PC-9 (cell line): Measurements from ENCODE around the gene AMDHD2. TPM values are rescaled to one million over a fixed set of nuclear protein-coding genes. Genes with fewer than 3 reads are reported as not detected.

Source experiments
- BruUV-seq: library from RNA; stranded (reverse); fragments of 400-500 nt; replicated peaks from 2 replicates; lab custom pipeline; 2021; lab: Mats Ljungman, UMichigan
- CTCF ChIA-PET: fragments of 300-600 bp; sonication (Branson Sonifier 250); formaldehyde crosslinking; loops from one replicate; lab custom pipeline; 2022; ENCODE audit warnings: antibody characterized with exemption; lab: Charles Lee
- POLR2A ChIA-PET: fragments of 300-600 bp; sonication (Branson Sonifier 250); formaldehyde crosslinking; loops from one replicate; lab custom pipeline; 2022; ENCODE audit warnings: antibody characterized with exemption; ENCODE audit not compliant: unreplicated experiment; lab: Charles Lee
- DNase-seq, 2 experiments: peaks; one replicate each; pipeline versions ENCODE4 v3.0.0 to v3.0.0-alpha.2; 2015 to 2022; ENCODE audit warnings: mixed read lengths in 1 of 2
- H2AFZ ChIP-seq: fragments of 200-600 bp; sonication (generic); 2 replicates; pipeline ENCODE4 v1.8.1; 2017; ENCODE audit warnings: antibody characterized with exemption
- H3F3A ChIP-seq: fragments of 200-600 bp; sonication (generic); 2 replicates; pipeline ENCODE4 v1.8.1; 2017; ENCODE audit warnings: antibody characterized with exemption, mild to moderate bottlenecking, low read depth; ENCODE audit not compliant: insufficient read depth
- H3K27ac ChIP-seq: fragments of 200-600 bp; sonication (generic); 2 replicates; pipeline ENCODE4 v1.6.1; 2016; ENCODE audit warnings: mixed run types
- H3K27me3 ChIP-seq: fragments of 200-600 bp; sonication (generic); 2 replicates; pipeline ENCODE4 v1.6.1; 2016; ENCODE audit warnings: low read depth, mixed run types; ENCODE audit not compliant: insufficient read depth
- H3K36me3 ChIP-seq: fragments of 200-600 bp; sonication (generic); 2 replicates; pipeline ENCODE4 v1.6.1; 2016; ENCODE audit warnings: low read depth, mixed run types
- H3K4me1 ChIP-seq: fragments of 200-600 bp; sonication (generic); replicated peaks from 2 replicates; pipeline ENCODE4 v1.6.1; 2016; ENCODE audit warnings: mixed run types; ENCODE audit not compliant: insufficient read depth
- H3K4me2 ChIP-seq: fragments of 200-600 bp; sonication (generic); 2 replicates; pipeline ENCODE4 v1.6.1; 2017; ENCODE audit warnings: mixed run types
- H3K4me3 ChIP-seq: fragments of 200-600 bp; sonication (generic); 2 replicates; pipeline ENCODE4 v1.6.1; 2016; ENCODE audit warnings: mixed run types
- H3K79me2 ChIP-seq: fragments of 200-600 bp; sonication (generic); 2 replicates; pipeline ENCODE4 v1.6.1; 2017; ENCODE audit warnings: low read depth, mixed run types
- H3K9me2 ChIP-seq: fragments of 200-600 bp; sonication (generic); 2 replicates; pipeline ENCODE4 v1.8.1; 2017; ENCODE audit warnings: mild to moderate bottlenecking; ENCODE audit not compliant: insufficient read depth
- H3K9me3 ChIP-seq: fragments of 200-600 bp; sonication (generic); 2 replicates; pipeline ENCODE4 v1.8.1; 2016; ENCODE audit warnings: low read depth; ENCODE audit not compliant: insufficient read depth
- H4K20me1 ChIP-seq: fragments of 200-600 bp; sonication (generic); 2 replicates; pipeline ENCODE4 v1.8.1; 2017; ENCODE audit not compliant: insufficient read depth
- EZH2 ChIP-seq: fragments of 200-600 bp; sonication (generic); IDR thresholded peaks from 2 replicates; pipeline ENCODE4 v1.8.0; 2017; ENCODE audit warnings: antibody characterized with exemption, low read depth
- intact Hi-C: fragments of 100-400 bp; cut with micrococcal nuclease; formaldehyde crosslinking; loops from one replicate; pipeline ENCODE4 v1.10.0; 2022; ENCODE audit not compliant: unreplicated experiment
- total RNA-seq: library from RNA; stranded (reverse); gene quantifications from 2 replicates; pipeline ENCODE4 v1.2.3, GENCODE V29; 2021
- TF ChIP-seq, protein P1 (sequence below): fragments of 200-600 bp; sonication (generic); conservative IDR thresholded peaks from 2 replicates; pipeline ENCODE4 v1.6.1; 2017; ENCODE audit warnings: mixed run types, antibody characterized with exemption, mild to moderate bottlenecking, moderate library complexity

AMDHD2 gene
- total RNA-seq, 1 experiment from 2014 or later: 47.9 TPM

DNA sequence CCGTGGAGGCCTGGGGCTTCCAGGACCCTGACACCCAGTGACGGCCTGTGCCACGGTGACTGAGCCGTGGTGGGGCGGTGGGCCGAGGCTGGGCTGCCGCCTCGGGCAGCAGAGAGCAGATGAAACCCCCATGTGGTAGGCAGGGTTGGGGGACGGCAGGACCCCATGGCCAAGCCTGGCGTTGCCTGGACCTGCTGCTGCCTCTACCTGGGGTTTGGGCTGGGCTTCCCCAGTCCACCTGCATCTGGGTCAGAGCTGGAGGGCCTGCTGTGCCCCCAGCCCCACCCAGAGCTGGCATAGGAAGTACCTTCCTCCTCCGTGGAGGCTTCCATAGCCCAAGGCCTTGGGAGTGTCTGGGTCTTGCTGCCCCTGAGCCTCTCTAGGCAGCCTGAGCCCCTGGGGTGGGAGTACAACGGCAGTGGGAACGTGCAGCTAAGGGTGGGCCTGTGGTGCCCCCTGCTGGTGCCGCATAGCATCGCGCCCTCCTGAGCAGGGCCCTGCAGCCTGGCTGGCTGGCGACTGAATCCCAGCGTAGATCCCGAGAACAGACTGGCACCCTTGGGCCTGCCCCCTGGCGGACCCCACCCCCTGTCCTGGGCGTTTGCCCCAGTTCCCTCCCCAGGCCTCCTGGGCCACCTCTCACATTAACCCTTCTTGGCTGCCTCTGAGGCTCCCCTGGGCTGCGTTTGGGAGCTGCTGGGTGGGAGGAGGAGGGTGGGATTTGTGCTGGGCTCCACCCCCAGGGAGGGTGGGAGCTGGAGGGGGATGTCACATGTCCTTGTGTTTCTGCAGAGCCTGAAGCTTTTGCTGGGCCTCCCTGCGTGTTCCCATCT is 19.0 kb upstream of the AMDHD2 start:
- Histone ChIP-seq H3K9me2 (no peaks in the 10 kb centered on the region), H3K4me2 (no peak overlapping the region), H3K27ac (no peak overlapping the region), H3F3A (peaks cover 24% of the 10 kb centered on the region), H3K9me3 (no peaks in the 10 kb centered on the region), H3K36me3 (no peaks in the 10 kb centered on the region), H4K20me1 (peaks cover 9% of the 10 kb centered on the region; the same call in 1 of the 2 replicates), H2AFZ (no peak overlapping the region), H3K79me2 (no peaks in the 10 kb centered on the region), H3K4me1 (0 out of 2 replicates have a peak, but pooled peaks cover 5% of the 10 kb centered on the region), H3K27me3 (no peaks in the 10 kb centered on the region), H3K4me3 (no peak overlapping the region)
- peak in 1 of 2 experiments; percentile 85 for DNase-seq
- TF ChIP-seq EZH2: no peak
- TF ChIP-seq, protein P1, sequence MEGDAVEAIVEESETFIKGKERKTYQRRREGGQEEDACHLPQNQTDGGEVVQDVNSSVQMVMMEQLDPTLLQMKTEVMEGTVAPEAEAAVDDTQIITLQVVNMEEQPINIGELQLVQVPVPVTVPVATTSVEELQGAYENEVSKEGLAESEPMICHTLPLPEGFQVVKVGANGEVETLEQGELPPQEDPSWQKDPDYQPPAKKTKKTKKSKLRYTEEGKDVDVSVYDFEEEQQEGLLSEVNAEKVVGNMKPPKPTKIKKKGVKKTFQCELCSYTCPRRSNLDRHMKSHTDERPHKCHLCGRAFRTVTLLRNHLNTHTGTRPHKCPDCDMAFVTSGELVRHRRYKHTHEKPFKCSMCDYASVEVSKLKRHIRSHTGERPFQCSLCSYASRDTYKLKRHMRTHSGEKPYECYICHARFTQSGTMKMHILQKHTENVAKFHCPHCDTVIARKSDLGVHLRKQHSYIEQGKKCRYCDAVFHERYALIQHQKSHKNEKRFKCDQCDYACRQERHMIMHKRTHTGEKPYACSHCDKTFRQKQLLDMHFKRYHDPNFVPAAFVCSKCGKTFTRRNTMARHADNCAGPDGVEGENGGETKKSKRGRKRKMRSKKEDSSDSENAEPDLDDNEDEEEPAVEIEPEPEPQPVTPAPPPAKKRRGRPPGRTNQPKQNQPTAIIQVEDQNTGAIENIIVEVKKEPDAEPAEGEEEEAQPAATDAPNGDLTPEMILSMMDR: peak; percentile 96
- intact Hi-C loops: loop anchor here (5.0 kb wide), 3 partner anchors 74 to 304 kb away; partner anchors contain the start of genes CASKIN1, CCNF and ECI1
- no TSS peak for BruUV-seq
- ChIA-PET CTCF (interaction anchor here (0.5 to 1.0 kb wide), 5 partner anchors 38 to 300 kb away, joined by 3 to 15 read pairs (median 5); partner anchors contain the start of gene TEDC2), POLR2A (no interaction called here)

DNA sequence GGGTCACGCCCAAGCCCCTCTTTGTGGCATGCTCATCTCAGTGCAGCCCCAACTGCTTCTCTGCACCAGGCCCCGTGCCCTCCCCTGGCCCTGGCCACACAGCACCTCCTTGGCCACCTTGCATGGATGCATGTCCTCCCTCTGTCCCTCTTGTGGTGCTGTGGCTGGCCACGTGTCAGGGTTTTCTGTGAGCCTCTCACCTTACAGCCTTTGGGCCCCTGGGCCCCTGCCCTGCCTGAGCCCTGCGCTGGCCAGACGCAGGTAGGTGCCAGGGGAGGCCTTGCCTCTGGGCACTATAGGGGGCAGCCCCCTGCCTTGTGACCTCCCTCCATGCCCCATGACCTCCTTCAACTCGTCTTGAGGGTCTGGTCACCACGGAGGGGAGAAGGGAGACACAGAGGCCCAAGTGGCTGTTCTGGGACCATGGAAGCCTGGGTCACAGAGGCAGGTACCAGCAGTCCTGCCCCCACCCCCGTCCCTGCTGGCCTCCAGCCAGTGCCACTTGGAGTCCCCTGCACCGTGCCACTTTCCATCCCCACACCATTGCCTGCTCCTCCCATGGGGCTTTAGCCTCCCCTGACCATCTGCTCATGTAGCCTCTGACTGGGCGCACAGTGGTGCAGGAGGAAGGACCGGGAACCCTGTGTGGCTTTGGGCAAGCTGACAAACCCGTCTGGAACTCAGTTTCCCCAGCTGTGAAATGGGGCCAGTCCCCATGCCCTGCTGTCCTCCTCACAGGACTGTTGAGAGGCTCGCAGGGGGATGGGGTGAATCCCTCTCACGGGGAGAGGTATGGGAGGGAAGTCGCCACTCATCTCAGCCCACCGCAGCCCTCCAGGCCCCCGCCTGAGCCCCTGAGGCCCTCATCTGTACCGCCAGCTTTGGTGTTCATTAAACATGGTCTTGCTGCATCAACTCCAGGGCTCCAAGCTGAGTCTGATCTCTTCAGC is 17.9 kb upstream of the AMDHD2 start:
- no peak overlapping the region for H3K27ac ChIP-seq
- no TSS peak for BruUV-seq
- 0 out of 2 replicates have a peak, but pooled peaks cover 5% of the 10 kb centered on the region for H3K4me1 ChIP-seq
- no peaks in the 10 kb centered on the region for H3K79me2 ChIP-seq
- H3K36me3 ChIP-seq: no peaks in the 10 kb centered on the region
- H3K27me3 ChIP-seq: no peaks in the 10 kb centered on the region
- intact Hi-C loops: loop anchor here (5.0 kb wide), 3 partner anchors 75 to 305 kb away; partner anchors contain the start of genes CASKIN1, CCNF and ECI1
- POLR2A ChIA-PET: no interaction called here
- H3K9me2 ChIP-seq: no peaks in the 10 kb centered on the region
- H3K4me2 ChIP-seq: no peak overlapping the region
- H3K9me3 ChIP-seq: no peaks in the 10 kb centered on the region
- no peak overlapping the region for H3K4me3 ChIP-seq
- DNase-seq: no peak
- H4K20me1 ChIP-seq: peaks cover 9% of the 10 kb centered on the region; the same call in 1 of the 2 replicates
- peaks cover 24% of the 10 kb centered on the region for H3F3A ChIP-seq
- CTCF ChIA-PET: interaction anchor here (0.5 kb wide), 1 partner anchor 49 kb away, joined by 6 read pairs; no protein-coding TSS in a partner anchor
- TF ChIP-seq EZH2: no peak
- TF ChIP-seq, protein P1: no peak
- no peak overlapping the region for H2AFZ ChIP-seq

DNA sequence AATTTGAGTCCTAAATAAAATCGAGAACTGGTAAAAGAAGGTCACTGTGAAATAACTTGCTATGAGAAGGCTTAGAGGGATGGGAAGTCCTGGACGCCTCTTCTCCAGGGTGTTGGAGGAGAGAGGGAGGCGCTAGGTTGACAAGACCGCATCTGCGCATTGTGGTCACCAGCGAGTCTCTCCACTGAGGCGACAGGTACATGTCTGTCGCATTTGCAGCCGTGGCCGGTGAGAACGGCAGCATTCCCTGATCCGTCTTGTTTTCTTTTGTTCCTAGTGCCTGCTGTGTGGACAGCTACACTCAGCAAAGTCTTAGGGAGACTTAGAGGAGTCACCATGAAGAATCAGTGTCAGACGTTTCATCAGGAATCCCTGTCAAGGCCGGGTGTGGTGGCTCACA is 14.5 kb upstream of the AMDHD2 start:
- Histone ChIP-seq H3F3A (peaks cover 24% of the 10 kb centered on the region), H3K4me3 (no peak overlapping the region), H3K9me2 (no peaks in the 10 kb centered on the region), H3K36me3 (no peaks in the 10 kb centered on the region), H3K27ac (no peak overlapping the region), H3K4me2 (no peak overlapping the region), H3K27me3 (no peaks in the 10 kb centered on the region), H2AFZ (no peak overlapping the region), H4K20me1 (no peaks in the 10 kb centered on the region), H3K79me2 (no peaks in the 10 kb centered on the region), H3K9me3 (no peaks in the 10 kb centered on the region), H3K4me1 (0 out of 2 replicates have a peak, but pooled peaks cover 5% of the 10 kb centered on the region)
- no peak for DNase-seq
- intact Hi-C loops: no loop called here
- no TSS peak for BruUV-seq
- POLR2A ChIA-PET: interaction anchor here (0.6 kb wide), 1 partner anchor 195 kb away, joined by 3 read pairs; no protein-coding TSS in a partner anchor
- CTCF ChIA-PET: no interaction called here
- TF ChIP-seq EZH2: no peak
- TF ChIP-seq, protein P1: no peak
